Left hindlimb (tissue), 1 donor: ENCODE data around the gene PNRC1.
"Not testable (repeated sequence)": the region's sequence is repeated elsewhere in the genome, so short reads cannot be mapped to it uniquely, and the experiment has no call there.

Experiments used
- DNase-seq: peaks from one replicate; pipeline ENCODE4 v3.0.0-alpha.2; 2018

Gene PNRC1

DNA sequence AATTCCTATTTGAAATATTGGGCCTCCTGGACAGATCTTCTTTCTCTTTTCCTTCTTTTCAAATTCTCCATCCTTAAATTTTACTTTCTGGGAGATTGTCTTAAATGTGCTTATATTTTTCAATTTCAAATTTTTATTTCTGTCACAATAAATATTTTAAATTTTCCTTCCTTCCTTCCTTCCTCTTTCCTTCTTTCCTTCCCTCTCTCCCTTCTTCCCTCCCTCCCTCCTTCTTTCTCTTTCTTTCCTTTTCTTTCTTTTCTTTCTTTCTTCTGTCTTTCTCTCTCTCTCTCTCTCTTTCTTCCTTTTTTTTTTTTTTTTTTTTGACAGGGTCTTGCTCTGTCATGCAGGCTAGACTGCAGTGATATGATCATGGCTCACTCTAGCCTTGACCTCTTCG, 16.7 kb upstream of the PNRC1 start:
- no peak for DNase-seq

- not testable (repeated sequence) for DNase-seq
These were observed 15.6 kb upstream of the PNRC1 start for GRCh38 chr6:89064931-89065330.

DNA sequence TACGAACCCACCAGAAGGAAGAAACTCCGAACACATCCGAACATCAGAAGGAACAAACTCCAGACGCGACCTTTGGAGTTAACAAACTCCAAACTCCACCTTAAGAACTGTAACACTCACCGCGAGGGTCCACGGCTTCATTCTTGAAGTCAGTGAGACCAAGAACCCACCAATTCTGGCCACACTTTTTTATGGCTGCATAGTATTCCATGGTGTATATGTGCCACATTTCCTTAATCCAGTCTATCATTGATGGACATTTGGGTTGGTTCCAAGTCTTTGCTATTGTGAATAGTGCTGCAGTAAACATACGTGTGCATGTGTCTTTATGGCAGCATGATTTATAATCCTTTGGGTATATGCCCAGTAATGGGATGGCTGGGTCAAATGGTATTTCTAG, 14.4 kb upstream of the PNRC1 start:
- not testable (repeated sequence) for DNase-seq

DNA sequence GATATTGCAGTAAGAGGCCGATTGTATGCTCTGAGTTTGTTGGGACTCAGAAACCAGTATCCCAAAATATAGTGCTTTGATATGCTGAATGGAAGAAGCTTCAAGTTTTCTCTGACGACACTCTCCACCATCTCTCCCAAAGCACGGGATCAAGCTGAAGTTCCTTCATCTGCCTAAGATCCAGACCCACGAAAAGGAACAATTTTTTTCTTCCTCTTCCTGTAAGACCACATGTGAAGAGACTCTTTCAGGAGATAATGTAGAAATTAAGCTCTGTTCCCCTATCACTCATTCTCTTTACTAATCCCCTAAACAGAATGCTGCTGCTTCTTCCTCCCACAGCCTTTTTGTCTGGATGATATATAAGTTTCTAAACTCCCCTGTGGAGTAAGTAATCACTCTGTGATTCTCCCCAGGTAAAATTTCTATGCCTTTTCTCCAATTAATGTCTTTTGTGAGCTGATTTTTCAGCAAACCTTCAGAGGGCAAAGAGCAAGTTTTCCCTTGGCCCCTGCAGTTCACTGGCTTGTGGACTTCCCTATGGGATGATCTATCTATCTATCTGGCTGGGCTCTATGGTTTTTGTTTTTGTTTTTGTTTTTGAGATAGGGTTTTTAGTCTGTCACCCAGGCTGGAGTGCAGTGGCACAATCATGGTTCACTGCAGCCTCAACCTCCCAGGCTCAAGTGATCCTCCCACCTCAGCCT, 13.5 kb upstream of the PNRC1 start:
- DNase-seq = no peak

GRCh38 chr6:89067796-89068195, 12.8 kb upstream of the PNRC1 start:
- DNase-seq = no peak

GRCh38 chr6:89068695-89069094, 11.9 kb upstream of the PNRC1 start:
- no peak for DNase-seq

DNA sequence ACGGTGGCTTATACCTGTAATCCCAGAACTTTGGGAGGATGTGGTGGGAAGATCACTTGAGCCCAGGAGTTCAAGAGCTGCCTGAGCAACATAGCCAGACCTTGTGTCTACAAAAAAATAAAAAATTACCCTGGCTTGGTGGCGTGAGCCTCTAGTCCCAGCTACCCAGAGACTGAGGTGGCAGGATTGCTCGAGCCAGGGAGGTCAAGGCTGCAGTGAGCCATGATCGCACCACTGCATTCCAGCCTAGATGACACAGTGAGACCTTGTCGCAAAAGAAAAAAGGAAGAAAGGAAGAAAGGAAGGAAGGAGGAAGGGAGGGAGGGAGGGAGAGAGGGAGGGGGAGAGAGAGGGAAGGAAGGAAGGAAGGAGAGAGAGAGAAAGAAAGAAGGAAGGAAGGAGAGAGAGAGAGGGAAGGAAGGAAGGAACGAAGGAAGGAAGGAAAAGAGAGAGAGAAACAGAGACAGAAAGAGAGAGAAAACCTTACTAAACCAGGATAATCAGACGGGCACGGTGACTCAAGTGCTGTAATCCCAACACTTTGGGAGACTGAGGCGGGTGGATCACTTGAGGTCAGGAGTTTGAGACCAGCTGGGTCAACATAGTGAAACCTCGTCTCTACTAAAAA, 10.9 kb upstream of the PNRC1 start:
- DNase-seq = no peak

DNA sequence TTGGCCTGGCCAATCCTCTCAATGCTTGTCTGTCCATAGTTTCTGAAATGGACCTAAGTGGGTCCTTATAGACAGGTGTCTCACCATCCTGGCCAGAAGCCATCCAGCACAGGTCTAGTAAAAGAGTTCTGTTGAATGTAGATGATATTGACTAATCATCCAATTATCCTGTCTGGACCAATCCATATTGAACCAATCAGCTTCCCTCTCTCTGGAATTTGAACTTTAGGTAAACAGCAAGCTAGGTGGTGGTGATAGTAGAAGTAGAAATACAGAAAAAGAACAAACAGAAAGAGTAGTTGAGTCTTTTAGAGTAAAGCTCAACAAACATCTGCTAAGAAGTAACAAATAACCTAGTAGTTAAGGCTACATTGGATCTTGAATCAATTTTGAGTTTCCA, 9.5 kb upstream of the PNRC1 start:
- no peak for DNase-seq

- DNase-seq = no peak
These were observed 7.4 kb upstream of the PNRC1 start for GRCh38 chr6:89073014-89073620.

DNA sequence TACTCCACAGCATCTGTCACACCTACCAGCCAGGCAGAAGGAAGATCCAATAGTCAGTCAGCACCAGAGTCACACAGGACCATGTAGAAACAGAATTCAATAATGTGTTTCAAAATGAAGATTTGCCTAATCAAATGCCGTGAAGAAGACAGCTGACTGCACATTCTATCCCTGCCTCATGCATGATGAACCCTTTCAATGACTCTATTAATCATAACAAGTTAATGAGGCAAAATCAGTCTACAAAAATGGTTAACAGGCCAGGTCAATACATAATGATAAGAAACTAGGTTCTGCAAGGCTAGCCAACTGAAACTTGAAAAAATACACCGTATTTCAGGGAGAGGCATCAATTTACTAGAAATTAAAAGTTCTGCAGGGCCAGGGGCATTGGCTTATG, 6.7 kb upstream of the PNRC1 start:
- DNase-seq = no peak

DNA sequence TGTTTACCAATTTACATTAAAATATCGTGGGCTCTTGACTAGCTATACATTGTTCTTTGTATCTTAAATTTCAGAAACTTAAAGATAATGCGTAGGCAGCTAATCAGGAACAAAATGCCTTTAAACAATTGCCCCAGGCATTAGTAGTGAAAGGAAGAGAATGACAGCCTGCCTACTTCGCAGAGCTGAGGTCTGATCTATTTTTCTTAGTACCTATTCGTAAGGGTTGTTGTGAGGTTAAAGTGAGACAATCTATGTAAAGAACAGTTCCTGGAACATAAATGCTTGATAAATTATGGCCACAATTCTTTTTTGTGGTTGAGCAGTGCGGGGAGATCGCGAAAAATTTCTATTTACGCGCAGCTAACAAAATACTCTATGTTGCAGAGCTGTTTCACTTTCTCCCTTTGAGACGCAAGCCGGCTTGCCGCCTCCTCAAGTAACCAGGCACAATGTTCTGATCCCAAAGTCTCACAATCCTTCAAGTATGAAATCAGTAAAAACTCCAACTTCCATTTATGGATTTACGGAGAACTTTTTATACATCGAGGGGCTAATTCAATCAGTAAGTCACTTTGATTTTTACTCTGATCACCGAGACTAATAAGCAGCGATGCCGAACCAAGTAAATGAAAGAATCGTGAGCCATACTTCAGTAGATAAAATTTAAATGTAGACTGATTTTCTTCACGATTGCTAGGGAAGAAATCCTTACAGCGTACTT, 878 bp upstream of the PNRC1 start:
- no peak for DNase-seq

DNA sequence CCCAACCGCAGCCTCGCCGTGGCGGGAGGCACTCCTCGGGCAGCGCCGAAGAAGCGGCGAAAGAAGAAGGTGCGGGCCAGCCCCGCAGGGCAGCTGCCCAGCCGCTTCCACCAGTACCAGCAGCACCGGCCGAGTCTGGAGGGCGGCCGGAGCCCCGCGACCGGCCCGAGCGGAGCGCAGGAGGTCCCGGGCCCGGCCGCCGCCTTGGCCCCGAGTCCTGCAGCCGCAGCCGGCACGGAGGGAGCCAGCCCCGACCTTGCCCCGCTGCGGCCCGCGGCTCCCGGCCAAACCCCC, 525 bp downstream of the PNRC1 start:
- no peak for DNase-seq

GRCh38 chr6:89081423-89082322, 1.1 kb downstream of the PNRC1 start:
- peak; percentile 98 for DNase-seq

- DNase-seq = no peak
These were observed 1.9 kb downstream of the PNRC1 start for GRCh38 chr6:89082486-89082891.

- DNase-seq = no peak
These were observed 4.0 kb downstream of the PNRC1 start for GRCh38 chr6:89084542-89084941.

- DNase-seq = no peak
These were observed 4.4 kb downstream of the PNRC1 start for GRCh38 chr6:89084954-89085353.

- DNase-seq = no peak
These were observed 5.1 kb downstream of the PNRC1 start for GRCh38 chr6:89085409-89086205.

GRCh38 chr6:89087881-89088280, 7.3 kb downstream of the PNRC1 start:
- no peak for DNase-seq

- no peak for DNase-seq
These were observed 17.9 kb downstream of the PNRC1 start for GRCh38 chr6:89098461-89098860.

- DNase-seq = no peak
These were observed 19.6 kb downstream of the PNRC1 start for GRCh38 chr6:89100114-89100513.

DNA sequence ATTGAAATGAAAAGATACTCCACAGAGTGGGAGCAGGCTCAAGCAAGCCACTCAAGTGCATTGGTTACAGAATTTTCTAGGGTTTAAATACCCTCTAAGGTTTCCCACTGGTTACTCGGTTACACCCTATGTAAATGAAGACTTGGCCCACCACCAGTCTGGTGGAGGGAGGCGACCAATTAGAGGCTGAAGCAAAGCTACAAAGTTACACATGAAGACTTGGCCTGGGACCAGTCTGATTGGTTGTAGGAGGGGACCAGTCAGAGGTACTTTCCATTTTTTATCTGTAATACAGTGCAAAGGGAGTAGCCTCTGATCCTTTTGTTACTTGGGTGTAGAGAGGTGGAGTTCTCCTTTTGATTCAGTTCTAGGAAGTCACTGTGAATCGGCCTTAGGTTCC, 29.7 kb downstream of the PNRC1 start:
- DNase-seq = no peak

- no peak for DNase-seq
These were observed 31.4 kb downstream of the PNRC1 start for GRCh38 chr6:89111933-89112332.
